ENCODE data around the gene MEF2B.
"Not testable (repeated sequence)": the region's sequence is repeated elsewhere in the genome, so short reads cannot be mapped to it uniquely, and the experiment has no call there.

Gene MEF2B

DNA sequence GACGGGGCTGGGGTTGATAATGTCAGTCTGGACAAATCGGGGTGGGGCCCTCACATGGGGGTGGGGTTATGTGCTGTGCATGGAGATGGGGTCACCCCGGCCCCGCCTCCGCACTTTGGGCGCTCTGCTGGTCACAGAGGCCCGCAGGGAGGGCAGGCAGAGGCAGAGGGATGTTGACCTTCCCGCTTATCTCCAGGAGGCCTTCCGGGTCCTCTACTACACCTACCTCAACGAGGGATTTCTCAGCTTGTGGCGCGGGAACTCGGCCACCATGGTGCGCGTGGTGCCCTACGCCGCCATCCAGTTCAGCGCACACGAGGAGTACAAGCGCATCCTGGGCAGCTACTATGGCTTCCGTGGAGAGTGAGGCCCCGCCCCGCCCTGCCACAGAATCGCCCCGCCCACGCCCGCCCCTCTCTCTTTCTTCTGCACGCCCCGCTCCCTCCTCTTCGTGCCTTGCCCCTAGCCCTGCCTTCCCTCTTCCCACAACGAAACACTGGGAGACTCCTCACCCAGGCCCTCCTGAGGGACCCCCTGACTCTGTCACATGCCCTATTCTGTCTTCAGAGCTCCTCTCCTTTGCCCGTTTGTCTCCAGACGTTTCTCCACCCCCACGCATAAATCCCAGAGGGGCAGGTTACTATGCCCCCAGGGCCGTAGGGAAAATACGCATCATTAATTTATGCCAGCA, 64.6 kb downstream of the MEF2B start:
- in situ Hi-C loops (cut with MboI; ENCODE audit: low sequenced_read_pairs) = no loop called here

DNA sequence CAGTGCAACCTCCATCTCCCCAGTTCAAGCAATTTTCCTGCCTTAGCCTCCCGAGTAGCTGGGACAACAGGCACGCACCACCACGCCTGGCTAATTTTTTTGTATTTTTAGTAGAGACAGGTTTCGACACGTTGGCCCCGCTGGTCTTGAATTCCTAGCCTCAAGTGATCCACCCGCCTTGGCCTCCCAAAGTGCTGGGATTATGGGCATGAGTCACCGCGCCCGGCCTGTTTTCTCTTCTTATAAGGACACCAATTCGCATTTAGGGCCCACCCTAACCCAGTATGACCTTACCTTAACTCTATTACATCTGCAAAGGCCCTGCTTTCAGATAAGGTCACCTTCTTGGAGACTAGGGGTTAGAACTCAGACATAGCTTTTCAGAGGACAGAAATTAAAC, 66.9 kb downstream of the MEF2B start:
- in situ Hi-C loops (cut with MboI; ENCODE audit: low sequenced_read_pairs) = no loop called here

DNA sequence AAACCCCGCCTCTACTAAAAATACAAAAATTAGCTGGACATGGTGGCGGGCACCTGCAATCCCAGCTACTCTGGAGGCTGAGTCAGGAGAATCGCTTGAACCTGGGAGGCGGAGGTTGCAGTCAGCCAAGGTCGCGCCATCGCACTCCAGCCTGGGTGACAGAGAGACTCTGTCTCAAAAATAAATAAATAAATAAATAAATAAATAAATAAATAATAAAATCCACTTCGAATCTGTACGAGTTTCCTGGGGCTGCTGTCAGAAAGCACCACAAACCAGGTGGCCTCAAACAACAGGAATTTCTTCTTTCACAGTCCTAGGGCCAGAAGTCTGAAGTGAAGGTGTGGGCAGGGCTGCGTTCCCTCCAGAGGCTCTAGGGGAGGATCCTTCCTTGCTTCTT, 67.5 kb downstream of the MEF2B start:
- in situ Hi-C loops (cut with MboI; ENCODE audit: low sequenced_read_pairs) = not testable (repeated sequence)

DNA sequence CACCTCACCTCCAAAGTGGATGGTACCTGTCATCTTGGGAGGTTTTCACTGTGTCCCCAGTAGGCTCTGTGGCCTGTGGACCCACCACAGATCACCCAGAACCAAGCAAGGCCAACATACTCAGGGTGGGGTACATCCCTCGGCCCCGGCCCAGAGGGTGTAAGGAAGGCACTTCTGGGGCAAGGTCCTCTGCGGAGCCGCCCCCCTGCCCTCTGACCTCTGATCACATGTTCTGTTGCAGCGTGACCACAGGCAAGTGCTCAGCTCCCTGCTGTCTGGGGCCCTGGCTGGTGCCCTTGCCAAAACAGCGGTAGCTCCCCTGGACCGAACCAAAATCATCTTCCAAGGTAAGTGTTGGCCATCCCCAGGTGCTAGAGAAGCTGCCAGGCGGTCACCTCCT, 68.5 kb downstream of the MEF2B start:
- in situ Hi-C loops (cut with MboI; ENCODE audit: low sequenced_read_pairs) = no loop called here

DNA sequence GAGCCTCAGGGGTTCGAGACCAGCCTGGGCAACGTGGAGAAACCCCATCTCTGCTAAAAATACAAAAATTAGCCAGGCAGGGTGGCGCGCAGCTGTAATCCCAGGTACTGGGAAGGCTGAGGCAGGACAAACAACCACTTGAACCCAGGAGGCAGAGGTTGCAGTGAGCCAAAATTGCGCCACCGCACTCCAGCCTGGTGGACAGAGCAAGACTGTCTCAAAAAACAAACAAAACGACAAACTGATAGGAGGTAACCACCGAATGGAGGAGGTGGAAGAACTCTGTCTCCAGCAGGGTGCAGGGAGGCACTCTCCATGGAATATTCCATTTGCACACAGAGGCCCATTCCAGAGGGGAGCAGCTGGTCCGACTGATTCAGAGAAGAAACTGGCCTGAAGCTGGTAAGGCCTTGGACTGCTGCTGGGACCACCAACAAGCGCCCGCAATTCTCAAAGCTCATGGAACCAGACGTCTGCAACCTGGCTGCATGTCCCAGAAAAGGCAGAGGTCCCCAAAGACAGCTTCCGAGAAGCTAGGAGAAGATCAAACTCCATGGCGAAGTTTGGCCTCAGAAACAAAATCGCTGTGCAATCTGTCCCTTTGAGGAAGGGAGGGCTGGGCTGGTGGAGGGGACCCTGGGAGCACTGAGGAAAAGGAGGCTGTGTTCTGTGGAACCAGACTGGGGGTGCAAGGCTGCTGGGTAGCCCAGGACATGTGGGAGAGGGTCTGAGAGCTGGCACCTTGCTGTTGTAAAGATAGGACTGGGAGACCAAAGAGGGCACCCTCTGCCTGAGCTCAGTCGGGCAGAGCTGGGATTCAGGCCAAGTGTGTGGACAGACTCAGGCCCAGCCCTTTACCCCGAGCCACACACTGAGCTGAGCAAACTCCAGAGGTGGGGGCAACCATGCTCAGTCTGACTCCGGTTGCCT, 71.1 kb downstream of the MEF2B start:
- in situ Hi-C loops (cut with MboI; ENCODE audit: low sequenced_read_pairs) = no loop called here

DNA sequence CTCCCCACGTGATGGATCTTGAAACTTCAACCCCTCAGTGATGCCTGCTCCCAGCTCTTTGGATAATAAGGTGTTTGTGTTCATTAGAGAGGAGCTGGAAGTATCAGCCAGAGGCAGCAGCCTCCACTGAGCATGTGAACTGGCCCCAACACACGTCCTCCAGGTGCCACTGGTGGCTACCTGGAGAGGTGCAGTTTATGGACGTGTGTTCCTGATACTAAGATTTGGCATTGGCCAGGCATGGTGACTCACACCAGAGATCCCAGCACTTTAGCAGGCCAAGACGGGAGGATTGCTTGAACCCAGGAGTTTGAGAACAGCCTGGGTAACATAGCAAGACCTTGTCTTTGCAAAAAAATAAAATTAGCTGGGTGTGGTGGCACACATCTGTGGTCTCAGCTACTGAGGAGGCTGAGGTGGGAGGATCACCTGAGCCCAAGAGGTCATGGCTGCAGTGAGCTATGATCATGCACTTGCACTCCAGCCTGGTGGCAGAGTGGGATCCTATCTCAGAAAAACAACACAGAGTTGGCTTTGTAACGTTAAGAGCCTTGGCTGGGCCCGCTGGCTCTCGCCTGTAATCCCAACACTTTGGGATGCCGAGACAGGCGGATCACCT, 71.9 kb downstream of the MEF2B start:
- in situ Hi-C loops (cut with MboI; ENCODE audit: low sequenced_read_pairs) = no loop called here

DNA sequence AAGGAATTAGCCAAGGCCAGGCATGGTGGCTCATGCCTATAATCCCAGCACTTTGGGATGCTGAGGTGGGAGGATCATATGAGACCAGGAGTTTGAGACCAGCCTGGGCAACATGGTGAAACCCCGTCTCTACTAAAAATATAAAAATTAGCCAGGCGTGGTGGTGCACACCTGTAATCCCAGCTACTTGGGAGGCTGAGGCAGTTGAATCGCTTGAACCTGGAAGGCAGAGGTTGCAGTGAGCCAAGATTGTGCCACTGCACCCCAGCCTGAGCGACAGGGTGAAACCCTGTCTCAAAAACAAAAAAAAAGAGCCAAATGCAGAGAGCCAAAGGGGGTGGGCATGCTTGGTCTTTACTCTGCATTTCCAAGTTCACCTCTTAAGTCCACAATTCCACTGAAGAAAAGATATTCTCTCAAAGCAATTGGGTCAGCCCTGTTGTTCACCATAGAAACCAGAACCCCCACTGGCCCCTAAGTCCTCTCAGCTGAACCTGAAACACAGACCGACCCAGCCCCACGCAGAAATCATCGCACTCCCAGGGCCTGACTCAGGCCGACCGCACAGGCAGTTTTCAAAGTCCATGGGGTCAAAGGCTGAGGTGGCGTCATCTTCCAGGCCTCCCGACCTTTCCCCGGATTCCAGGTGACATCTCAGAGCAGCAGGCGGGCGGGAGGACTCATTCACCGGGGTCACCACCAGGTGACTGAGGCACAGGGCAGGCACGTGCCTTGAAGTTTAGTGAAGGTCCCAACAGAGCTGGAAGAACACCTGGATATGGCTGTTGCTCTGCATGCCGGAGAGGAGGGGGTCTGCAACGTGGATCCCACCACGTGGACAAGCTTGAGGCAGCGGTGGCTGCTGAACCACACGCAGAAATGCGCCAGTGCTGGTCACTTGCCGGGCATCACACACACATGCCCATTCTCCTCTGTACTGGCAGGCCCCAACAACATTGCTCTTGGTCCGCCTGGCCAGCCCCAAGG, 73.1 kb downstream of the MEF2B start:
- in situ Hi-C loops (cut with MboI; ENCODE audit: low sequenced_read_pairs) = no loop called here

DNA sequence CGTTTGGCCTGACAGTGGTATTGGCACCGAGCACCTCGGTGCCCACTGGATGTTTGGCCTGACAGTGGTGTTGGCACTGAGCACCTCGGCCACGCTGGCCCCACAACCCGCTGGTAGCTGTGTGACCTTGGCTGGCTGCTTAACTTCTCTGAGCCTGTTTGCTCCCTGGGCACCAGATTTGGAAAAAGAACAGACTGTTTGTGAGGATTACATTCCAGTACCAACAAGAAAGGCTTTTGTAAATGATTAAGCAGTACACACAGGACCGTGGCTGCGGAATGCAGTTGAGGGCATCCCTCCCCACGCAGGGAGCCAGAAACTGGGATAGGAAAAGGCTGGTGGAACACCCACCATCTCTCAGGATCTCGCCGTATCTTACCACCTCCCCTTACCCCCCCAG, 74.4 kb downstream of the MEF2B start:
- in situ Hi-C loops (cut with MboI; ENCODE audit: low sequenced_read_pairs) = no loop called here
